ENCODE results near the gene ANAPC1.
"Not testable (repeated sequence)": the region's sequence is repeated elsewhere in the genome, so short reads cannot be mapped to it uniquely, and the experiment has no call there.

- not testable (repeated sequence) for TF ChIP-seq POLR2AphosphoS5 (IDR thresholded peaks at IDR 0.05); CTCF (IDR thresholded peaks at IDR 0.05 in 8 of 11, conservative IDR thresholded peaks at IDR 0.05 in 3 of 11)
Observed at GRCh38 chr2:111764151-111764550, 119.8 kb downstream of the ANAPC1 start.

All from spleen (tissue), 7 donors.